ENCODE data around the gene MUCL3.
"Not testable (repeated sequence)": the region's sequence is repeated elsewhere in the genome, so short reads cannot be mapped to it uniquely, and the experiment has no call there.

The MUCL3 gene

DNA sequence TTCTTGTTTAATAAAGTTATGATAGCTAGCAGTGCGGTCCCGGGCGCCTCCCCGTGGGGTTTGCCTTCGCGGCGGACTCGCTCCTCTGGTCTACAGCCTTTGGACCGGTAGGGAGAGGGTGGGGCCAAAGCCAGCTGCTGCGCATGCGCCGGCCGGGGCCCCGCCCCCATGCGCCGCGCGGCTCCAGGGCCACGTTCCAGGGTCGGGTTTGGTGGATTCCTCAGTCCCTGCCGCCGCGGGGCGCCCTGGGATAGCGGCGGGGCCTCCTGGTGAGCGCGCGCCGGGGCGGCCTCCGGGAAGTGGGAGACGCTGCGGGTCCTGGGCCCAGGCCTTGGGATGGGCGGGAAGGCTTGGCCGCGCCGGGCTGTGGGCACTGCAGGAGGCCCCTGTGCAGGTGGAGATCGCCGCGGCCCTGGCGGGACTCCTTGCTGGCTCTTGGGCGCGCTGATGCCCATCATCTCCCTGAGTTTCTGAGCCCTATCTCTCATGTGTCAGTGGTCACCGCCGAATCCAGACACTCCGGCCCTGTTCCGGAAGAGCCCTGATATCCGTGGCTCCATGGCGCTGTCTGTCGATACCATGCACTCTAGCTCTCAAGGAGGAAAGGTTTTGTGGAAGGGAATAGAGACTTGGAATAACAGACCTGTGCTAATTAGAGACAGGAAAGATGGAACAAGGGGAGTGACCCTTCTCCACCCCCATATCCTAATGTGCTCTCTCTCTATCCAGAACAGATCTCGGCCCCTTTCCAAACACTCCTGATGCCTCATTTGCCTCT is 26.5 kb upstream of the MUCL3 start, which contains the start of gene VARS2:
TSS of gene VARS2 (plus strand) at position 163 of the 778 bp plus-strand sequence. CDS start at position 762, 599 bp downstream.
- DNase-seq, result peak; percentile 77

- no peak for DNase-seq
Observed at GRCh38 chr6:30914854-30915590, 25.8 kb upstream of the MUCL3 start.

- peak; percentile 40 for DNase-seq
Observed at GRCh38 chr6:30915591-30915946, 25.2 kb upstream of the MUCL3 start.

DNA sequence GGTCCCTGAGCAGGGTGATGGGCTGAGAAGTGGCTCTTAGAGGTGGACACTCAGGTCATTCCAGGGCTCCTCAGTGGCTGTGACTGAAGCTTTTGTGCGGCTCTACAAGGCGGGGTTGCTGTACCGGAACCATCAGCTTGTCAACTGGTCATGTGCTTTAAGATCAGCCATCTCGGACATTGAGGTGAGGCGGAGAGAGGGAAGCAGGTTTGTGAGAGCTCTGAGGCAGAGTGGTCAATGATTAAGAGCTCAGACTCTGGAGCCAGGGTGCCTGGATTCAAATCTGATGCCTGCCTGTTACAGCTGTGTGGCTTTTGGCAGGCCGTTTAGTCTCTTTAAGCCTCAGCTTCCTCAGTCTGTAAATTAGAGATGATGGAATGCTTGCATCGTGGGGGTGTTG is 23.7 kb upstream of the MUCL3 start:
- DNase-seq, result no peak

DNA sequence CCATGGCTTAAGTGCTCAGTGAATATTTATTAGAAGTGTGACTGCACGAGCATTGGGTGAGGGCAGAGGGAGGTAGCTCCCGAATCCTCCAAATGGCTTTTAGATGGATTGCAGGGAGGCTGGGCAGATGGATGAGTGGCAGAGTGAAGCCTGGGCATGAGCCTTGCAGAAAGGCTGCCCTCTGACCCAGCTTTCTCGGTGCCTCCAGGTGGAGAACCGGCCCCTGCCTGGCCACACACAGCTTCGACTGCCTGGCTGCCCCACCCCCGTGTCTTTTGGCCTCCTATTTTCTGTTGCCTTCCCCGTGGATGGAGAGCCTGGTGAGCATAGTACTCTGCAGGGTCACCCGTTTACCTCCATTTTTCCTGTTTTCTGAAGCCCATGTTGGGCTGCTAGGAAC is 23.3 kb upstream of the MUCL3 start:
- no peak for DNase-seq

- DNase-seq, result no peak
Observed at GRCh38 chr6:30918670-30919069, 22.1 kb upstream of the MUCL3 start.

- DNase-seq, result no peak
Observed at GRCh38 chr6:30922447-30922852, 18.3 kb upstream of the MUCL3 start.

DNA sequence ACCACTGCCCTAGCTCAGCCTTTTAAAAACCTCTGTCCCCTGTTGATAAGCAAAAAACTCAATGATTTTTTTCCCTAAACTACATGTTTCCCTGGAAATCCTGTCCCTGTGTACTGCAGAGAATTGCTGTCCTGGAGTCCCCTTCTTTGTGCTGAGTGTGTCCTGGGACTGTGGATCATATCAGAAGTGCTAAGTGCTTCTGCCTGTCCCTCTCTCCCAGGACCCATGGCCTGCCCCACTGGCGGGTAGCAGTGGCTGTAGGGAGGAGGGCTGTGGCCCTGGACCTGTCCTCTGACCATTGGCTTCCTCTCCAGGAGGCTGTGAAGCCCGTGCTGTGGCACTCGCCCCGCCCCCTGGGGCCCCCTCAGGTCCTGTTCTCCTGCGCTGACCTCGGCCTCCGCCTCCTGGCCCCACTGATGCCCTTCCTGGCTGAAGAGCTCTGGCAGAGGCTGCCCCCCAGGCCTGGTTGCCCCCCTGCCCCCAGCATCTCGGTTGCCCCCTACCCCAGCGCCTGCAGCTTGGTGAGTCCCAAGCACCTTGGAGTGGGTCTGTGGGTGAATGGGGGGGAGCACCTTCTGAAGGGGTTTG is 16.6 kb upstream of the MUCL3 start:
- DNase-seq, result not testable (repeated sequence)

GRCh38 chr6:30926644-30927043 is 14.1 kb upstream of the MUCL3 start:
- DNase-seq, result no peak

DNA sequence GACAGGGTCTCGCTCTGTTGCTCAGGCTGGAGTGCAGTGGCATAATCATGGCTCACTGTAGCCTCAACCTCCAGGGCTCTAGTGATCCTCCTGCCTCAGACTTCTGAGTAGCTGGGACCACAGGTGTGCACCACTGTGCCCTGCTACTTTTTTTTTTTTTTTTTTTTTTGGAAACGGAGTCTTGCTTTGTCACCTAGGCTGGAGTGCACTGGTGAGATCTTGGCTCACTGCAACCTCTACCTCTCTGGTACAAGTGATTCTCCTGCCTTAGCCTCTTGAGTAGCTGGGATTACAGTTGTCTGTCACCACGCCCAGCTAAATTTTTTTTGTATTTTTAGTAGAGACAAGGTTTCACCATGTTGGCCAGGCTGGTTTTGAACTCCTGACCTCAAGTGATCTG is 13.7 kb upstream of the MUCL3 start:
- not testable (repeated sequence) for DNase-seq

- DNase-seq, result no peak
Observed at GRCh38 chr6:30928677-30929076, 12.1 kb upstream of the MUCL3 start.

DNA sequence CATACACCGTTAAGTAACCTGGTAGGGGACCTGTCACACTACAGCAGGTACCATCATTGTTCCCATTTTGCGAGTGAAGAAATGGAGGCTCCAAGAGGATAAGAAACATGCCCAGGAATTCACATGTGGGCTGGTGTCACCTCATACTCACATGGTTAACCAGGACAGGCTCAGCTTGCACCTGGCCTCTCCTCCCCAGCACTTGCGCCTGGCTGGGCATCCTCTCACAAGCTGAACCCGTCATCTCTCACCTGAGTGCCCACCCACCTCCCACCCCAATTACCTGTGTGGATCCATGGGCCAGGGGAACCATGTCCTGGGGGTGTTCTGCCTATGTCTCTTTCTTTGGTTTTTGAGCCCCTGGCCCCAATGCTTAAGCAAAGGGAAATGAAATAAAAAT is 10.3 kb upstream of the MUCL3 start:
- DNase-seq, result no peak

GRCh38 chr6:30931272-30931671 is 9.5 kb upstream of the MUCL3 start:
- DNase-seq, result no peak

GRCh38 chr6:30931969-30932645 is 8.7 kb upstream of the MUCL3 start, which contains the start of gene SFTA2:
TSS of gene SFTA2 (minus strand) at chr6:30932170. CDS start at chr6:30932096, 74 bp downstream.
- no peak for DNase-seq

GRCh38 chr6:30932665-30933365 is 8.0 kb upstream of the MUCL3 start:
- no peak for DNase-seq

DNA sequence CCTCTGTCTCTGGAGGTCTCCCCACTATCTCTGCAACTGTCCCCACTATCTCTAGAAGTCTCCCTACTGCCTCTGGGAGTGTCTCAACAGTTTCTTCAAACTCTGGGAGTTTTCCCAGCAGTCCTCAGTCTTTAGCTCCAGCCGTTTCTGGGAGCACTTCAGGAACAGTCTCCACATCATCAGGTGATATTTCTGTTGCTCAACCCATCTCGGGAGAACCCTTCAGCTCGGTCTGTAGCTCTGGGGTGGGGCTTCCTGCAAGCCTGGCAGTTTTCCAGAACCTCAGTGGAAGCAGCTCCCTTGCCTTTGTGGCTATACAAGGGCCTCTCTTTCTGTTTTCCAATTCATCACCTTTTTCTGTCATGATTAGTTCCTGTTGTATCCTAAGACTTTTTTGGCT is 5.8 kb upstream of the MUCL3 start:
- no peak for DNase-seq

GRCh38 chr6:30937265-30937664 is 3.5 kb upstream of the MUCL3 start:
- DNase-seq, result no peak

DNA sequence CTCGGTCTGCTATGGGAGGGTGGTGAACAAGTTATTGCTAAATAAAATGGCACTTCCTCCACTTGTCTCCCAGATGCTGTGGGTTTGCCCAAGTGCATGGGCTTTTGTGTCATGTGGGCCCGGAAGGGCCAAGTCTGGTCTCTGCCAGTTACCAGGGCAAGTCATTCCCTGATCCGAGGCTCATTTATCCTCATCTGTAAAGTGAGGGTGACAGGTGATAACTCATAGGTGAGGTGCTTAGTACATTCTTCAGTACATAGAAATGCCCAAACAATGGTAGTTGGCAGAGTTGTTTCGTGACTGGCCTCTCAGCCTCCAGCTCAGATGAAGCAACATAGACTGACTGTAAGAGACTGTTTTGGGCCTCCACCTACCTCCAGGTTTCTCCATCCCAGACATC is 2.0 kb upstream of the MUCL3 start:
- no peak for DNase-seq

- DNase-seq, result no peak
Observed at GRCh38 chr6:30939473-30939872, 1.3 kb upstream of the MUCL3 start.

DNA sequence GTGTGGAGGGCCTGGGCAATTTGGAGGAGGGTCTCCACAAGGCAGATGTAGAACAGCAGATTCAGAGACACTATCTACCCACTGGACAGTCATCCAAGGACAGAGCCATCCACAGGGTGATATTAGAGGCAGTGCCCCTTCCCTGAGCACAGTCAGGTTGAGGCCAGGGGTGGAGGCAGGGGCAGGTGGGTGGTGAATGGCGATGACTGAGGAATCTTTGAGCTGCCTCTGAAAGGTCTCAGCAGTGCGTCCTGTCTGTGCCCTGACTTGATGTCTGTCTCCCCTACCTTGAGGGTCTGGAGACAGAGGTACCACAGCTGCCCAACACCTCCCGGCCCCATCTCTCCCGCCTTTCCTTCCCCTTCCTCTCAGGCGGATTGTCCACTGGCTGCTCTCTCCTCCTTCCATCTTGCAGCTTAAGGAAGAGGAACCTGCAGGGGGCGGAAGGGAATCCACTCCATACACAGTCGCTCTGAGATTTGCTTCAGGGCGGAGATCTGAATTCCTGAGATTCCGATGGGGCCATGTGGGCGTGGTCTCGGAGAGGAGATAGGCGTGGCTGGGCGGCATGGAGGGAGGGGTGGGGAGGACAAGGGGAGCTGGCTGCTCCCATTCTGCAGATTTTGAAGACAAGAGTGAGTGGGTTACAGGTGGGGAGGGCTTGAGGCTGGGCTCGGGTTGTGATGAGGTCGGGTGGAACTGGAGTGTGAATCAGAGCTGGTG is 1.7 kb downstream of the MUCL3 start:
- no peak for DNase-seq

DNA sequence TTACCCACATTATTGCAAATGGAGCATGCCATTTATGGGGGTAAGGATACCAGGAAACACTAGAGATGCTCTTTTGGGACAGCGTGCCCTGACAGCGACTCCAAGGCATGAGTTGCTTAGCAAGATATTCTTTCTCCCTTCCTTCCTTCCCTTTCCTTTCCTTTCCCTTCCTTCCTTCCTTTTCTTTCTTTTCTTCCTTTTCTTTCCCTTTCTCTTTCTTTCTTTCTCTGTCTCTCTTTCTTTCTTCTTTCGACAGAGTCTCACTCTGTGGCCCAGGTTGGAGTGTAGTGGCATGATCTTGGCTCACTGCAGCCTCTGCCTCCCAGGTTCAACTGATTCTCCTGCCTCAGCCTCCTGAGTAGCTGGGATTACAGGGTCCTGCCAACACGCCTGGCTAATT is 3.3 kb downstream of the MUCL3 start:
- DNase-seq, result no peak

DNA sequence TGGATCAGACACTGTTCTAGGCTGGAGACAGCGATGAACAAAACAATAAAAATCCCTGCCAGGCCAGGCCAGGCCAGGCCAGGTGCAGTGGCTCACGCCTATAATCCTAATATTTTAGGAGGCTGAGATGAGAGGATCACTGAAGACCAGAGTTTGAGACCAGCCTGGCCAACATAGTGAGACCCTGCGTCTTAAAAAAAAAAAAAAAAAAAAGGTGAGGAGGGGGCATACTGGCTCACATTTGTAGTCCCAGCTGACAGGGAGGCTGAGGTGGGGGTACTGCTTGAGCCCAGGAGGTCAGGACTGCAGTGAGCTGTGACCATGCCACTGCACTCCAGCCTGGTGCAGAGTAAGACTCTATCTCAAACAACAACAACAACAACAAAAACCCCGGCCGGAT is 4.5 kb downstream of the MUCL3 start:
- no peak for DNase-seq
